HG02884 (cell line): ENCODE results near the gene EFCAB9.

Experiments
- ATAC-seq: cut with Tn5 transposase; IDR thresholded peaks from one replicate; pipeline ENCODE4 v1.9.1; 2021; ENCODE audit warnings: mild to moderate bottlenecking, moderate library complexity; ENCODE audit not compliant: unreplicated experiment

EFCAB9 gene

DNA sequence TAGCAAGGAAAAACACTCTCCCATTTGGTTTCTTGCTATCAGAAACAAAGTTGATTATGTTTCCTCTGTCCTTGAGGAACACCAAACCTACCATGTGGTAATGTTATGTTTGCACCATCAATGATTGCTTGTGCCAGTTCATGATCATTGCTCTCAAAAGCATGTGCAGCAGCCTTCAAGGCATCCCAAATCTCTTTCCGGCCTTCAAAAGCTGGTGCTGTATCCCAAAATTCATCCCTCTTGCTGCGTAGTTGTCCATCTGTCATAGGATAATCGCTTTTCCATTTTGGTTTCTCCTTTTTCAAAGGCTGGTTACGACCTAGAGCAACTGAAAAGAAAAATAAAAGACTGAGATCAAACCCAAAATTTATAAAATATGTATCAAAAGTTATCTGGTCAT, 40.1 kb downstream of the EFCAB9 start:
- no peak for ATAC-seq

- peak; percentile 62 for ATAC-seq
These were observed 41.3 kb downstream of the EFCAB9 start for GRCh38 chr5:172235132-172235780.

DNA sequence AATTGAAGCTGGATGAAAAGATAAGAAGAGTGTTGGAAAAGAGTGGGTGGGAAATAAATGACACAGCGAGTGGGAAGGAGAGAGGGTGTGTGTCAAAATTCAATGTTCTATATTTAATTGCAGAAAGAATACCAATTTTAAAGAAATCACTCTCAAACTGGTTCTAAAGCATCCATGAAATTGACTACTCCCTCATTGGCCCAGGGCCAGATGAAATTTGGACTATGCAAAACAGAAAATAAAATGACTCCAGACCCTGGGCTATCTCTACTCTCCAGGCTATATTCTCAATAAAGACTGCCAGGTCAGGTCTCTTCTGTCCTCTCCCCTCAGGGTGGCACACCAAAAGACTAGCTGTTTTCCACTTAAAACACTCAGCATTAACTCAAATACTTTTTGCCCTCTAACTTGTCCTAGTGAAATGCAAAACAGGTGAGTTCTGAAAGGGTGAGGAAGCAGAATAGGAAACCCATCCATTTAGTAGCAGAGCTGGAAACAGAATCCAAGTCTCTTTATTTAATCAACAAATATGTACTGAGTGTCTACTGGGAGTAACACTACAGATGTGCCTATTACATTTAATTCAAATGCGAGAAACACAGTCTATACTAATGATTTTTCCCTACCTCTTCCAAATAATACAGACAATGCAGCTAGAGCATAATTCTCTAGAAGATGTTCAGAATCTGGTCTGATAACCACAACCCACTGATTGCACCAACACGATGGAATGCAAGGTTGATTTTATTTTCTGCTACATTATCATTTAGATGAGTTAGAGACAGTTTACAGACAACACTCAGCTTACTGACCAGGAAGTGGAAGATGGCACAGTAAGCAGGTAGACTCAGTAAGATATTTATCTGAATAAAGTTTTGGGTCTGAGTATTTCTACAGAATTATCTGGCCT, 42.1 kb downstream of the EFCAB9 start:
- no peak for ATAC-seq

DNA sequence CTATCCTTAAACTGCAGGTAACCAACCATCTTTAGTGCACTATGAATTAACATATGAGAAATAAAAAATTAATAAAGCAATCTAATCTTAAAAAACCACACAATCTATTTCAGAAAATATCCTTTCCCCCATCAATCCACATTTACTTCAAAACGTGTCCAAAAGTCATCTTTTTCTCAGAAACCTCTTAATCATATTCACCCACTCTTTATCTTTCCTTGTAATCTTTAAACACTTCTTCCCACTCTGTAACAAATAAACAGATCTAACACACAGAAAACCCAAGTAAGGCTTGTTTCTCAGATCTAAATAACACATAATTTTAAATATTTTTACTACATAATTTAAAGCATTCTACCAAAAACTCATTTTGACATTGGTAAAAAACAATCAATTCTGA, 44.4 kb downstream of the EFCAB9 start:
- no peak for ATAC-seq

- ATAC-seq, result no peak
These were observed 49.3 kb downstream of the EFCAB9 start for GRCh38 chr5:172243302-172243701.

- no peak for ATAC-seq
These were observed 51.1 kb downstream of the EFCAB9 start for GRCh38 chr5:172245046-172245445.

DNA sequence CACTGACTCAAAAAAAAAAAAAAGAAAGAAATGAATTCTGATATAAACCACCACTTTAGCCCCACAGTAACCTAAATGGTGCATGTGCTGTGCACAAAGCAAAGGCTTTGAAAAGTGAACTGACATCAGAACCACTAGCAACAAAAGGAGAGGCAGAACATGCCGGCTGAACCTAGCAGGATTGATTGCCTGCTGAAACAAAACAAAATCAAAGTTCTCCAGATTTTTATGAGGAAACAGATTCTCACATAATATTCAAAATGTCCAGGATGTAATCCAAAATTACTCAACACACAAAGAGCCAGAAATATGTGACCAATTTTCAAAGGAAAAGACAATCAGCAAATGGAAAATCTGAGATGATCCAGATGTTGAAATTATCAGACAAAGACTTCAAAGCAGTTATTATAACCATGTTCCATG, 51.7 kb downstream of the EFCAB9 start:
- no peak for ATAC-seq

- ATAC-seq, result no peak
These were observed 54.7 kb downstream of the EFCAB9 start for GRCh38 chr5:172248637-172249036.

DNA sequence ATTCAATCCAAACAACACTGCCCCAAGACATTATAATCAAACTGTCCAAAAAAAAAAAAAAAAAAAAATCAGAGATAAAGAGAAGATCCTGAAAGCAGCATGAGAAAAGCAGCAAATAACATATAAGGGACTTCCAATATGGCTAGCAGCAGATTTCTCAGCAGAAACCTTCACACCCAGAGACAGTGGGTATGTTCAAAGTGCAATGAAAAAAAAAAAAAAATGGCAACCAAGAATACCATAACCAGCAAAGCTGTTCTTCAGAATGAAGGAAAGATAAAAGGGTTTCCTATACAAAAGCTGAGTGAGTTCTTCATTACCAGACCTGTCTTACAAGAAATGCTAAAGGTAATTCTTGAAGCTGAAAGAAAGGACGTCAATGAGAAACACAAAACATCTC, 57.4 kb downstream of the EFCAB9 start:
- ATAC-seq, result no peak

DNA sequence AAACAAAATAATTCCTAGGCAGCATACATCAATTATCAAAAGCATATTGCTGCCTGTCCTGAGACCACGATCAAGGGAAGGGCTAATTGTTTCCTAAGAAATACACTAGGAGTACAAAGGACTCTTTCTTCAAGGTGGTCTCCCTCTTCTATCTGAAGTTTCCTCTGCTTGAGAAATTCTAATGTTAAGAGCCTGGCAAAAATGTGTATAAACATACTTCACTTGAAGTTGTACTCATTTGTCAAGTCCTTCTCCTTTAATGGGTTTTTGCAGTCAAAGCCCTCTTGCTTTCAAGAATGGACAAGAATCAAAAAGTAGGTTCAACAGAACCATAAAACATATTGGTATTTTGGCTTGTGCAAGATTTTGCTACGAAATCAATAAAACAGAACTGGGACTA, 58.5 kb downstream of the EFCAB9 start:
- ATAC-seq, result no peak
